Measurements from ENCODE around the gene ELF4.

ELF4 gene

DNA sequence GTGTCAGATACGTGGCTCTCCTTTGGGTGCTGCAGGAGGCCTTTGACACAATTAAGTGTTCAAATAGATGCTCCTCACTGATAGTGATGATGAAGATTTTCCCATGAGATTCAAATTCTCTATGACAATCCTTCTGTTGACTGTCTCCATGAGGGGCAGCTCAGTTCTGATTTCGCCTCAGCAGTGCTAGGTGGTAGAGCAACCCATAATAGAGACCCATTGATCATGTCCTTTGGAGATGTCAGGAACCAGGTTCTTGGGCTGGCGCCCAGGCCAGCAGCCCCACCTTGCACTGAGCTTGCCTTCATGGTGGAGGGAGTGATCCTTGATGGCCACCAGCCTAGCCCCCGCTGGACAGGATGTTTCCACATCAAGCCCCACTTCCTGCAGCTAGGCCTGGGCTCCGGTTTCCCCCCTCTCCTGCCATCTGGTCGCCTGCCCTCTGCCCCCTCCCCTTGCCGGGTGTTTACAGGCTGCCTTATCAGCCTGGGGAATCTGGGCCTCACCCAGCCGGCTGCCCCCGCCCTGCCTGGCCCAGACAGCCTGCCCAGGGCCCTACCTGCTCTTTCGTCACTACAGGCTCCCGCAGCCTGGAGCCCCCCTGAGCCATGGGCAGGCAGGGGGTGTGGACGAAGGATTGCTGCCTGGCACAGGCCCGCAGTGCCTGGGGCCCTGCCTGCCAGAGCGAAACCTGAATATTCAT, 12.6 kb downstream of the ELF4 start:
- Histone ChIP-seq H3K79me2 (ENCODE audit: control insufficient read depth, low read length) (peaks cover 85% of the 10 kb centered on the region), H3K4me3 (ENCODE audit: low read length) (no peak overlapping the region), H3K4me2 (ENCODE audit: low read length) (no peak overlapping the region), H3K9me3 (ENCODE audit: control insufficient read depth, insufficient read depth, low read length) (no peaks in the 10 kb centered on the region), H3K9me2 (replicated peaks; ENCODE audit: control insufficient read depth, low read length) (no peaks in the 10 kb centered on the region), H4K20me1 (ENCODE audit: control insufficient read depth, insufficient read depth, low read depth, low read length) (no peaks in the 10 kb centered on the region), H3K27ac (ENCODE audit: low read depth, low read length) (no peak overlapping the region), H3F3A (ENCODE audit: control insufficient read depth, insufficient read depth) (no peaks in the 10 kb centered on the region), H3K36me3 (ENCODE audit: control insufficient read depth, low read length) (no peaks in the 10 kb centered on the region), H3K27me3 (ENCODE audit: control insufficient read depth, low read length) (no peaks in the 10 kb centered on the region), H3K4me1 (ENCODE audit: control insufficient read depth, low read length) (peaks cover 11% of the 10 kb centered on the region)
- no peak for TF ChIP-seq EZH2phosphoT487 (IDR thresholded peaks at IDR 0.05; ENCODE audit: borderline replicate concordance, low read length)
- TF ChIP-seq, protein P1, sequence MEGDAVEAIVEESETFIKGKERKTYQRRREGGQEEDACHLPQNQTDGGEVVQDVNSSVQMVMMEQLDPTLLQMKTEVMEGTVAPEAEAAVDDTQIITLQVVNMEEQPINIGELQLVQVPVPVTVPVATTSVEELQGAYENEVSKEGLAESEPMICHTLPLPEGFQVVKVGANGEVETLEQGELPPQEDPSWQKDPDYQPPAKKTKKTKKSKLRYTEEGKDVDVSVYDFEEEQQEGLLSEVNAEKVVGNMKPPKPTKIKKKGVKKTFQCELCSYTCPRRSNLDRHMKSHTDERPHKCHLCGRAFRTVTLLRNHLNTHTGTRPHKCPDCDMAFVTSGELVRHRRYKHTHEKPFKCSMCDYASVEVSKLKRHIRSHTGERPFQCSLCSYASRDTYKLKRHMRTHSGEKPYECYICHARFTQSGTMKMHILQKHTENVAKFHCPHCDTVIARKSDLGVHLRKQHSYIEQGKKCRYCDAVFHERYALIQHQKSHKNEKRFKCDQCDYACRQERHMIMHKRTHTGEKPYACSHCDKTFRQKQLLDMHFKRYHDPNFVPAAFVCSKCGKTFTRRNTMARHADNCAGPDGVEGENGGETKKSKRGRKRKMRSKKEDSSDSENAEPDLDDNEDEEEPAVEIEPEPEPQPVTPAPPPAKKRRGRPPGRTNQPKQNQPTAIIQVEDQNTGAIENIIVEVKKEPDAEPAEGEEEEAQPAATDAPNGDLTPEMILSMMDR (IDR thresholded peaks at IDR 0.05; ENCODE audit: low read depth, low read length, poor library complexity, severe bottlenecking), result no peak

DNA sequence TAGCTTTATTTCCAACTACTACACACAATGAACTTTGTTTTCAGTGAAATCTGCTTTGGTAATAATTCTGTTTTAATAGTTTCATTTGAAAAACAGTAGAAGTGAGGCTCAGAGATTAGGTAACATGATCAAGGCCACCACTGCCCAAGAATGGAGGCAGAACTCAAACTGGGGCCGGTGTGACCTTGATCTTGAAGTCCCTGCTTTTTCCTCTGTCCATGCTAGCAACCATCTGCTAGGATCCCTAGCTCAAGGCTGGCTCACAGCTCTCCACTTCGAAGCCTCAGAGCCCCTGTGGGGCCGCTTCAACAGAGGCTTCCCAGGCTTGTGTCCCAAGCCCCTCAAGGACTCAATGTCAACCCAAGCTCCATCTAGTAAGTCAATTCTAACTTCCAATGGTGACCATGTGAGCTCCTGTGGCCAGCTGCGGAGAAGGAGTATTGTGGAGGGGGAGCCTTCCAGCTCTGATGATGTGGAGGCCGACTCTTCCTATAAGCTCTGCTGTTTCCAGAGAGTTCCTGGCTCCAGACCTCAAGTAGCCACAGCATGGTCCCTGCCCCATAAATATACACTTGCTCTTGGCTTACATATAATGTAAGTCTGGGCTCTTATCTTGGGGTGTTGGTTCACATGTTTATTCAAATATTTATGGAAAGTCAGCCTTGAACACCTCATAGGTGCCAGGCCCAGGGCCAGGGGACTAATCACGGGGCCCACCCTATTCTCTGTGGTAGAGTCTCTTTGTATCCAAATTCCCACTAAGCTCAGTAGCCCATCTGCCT, 14.9 kb downstream of the ELF4 start:
- Histone ChIP-seq H3K79me2 (ENCODE audit: control insufficient read depth, low read length) (peaks cover 82% of the 10 kb centered on the region), H3K9me2 (replicated peaks; ENCODE audit: control insufficient read depth, low read length) (no peaks in the 10 kb centered on the region), H4K20me1 (ENCODE audit: control insufficient read depth, insufficient read depth, low read depth, low read length) (no peaks in the 10 kb centered on the region), H3K4me2 (ENCODE audit: low read length) (no peak overlapping the region), H3K4me3 (ENCODE audit: low read length) (no peak overlapping the region), H3K4me1 (ENCODE audit: control insufficient read depth, low read length) (peaks cover 30% of the 10 kb centered on the region), H3K27ac (ENCODE audit: low read depth, low read length) (no peak overlapping the region), H3K36me3 (ENCODE audit: control insufficient read depth, low read length) (no peaks in the 10 kb centered on the region), H3K27me3 (ENCODE audit: control insufficient read depth, low read length) (no peaks in the 10 kb centered on the region), H3K9me3 (ENCODE audit: control insufficient read depth, insufficient read depth, low read length) (no peaks in the 10 kb centered on the region), H3F3A (ENCODE audit: control insufficient read depth, insufficient read depth) (no peaks in the 10 kb centered on the region)
- TF ChIP-seq, protein P1 (IDR thresholded peaks at IDR 0.05; ENCODE audit: low read depth, low read length, poor library complexity, severe bottlenecking), result no peak
- TF ChIP-seq EZH2phosphoT487 (IDR thresholded peaks at IDR 0.05; ENCODE audit: borderline replicate concordance, low read length), result no peak

DNA sequence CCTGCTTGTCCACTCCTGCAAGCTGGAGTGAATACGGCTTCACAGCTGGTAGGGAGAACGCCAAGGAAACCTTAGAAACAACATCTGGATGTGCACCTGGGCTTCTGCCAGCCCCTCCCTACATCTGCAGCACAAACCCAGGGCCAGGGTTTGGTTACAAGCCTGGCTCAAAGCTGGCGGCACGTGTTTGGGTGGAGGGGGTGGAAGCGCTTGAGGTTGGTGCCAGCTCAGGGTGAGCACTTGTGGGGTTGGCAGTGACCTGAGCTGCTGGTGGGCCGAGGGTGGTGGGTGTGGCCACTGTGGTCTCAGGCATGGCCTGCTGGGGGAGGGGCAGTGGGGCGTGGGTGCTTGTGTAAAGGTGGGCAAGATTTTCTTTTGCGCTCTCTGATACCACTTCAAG, 15.6 kb downstream of the ELF4 start:
- Histone ChIP-seq H3K27ac (ENCODE audit: low read depth, low read length) (no peak overlapping the region), H3K79me2 (ENCODE audit: control insufficient read depth, low read length) (peaks cover 78% of the 10 kb centered on the region), H3K36me3 (ENCODE audit: control insufficient read depth, low read length) (no peaks in the 10 kb centered on the region), H4K20me1 (ENCODE audit: control insufficient read depth, insufficient read depth, low read depth, low read length) (no peaks in the 10 kb centered on the region), H3K4me2 (ENCODE audit: low read length) (no peak overlapping the region), H3K4me1 (ENCODE audit: control insufficient read depth, low read length) (peaks cover 34% of the 10 kb centered on the region), H3K4me3 (ENCODE audit: low read length) (no peak overlapping the region), H3F3A (ENCODE audit: control insufficient read depth, insufficient read depth) (no peaks in the 10 kb centered on the region), H3K9me2 (replicated peaks; ENCODE audit: control insufficient read depth, low read length) (no peaks in the 10 kb centered on the region), H3K27me3 (ENCODE audit: control insufficient read depth, low read length) (no peaks in the 10 kb centered on the region), H3K9me3 (ENCODE audit: control insufficient read depth, insufficient read depth, low read length) (no peaks in the 10 kb centered on the region)
- TF ChIP-seq, protein P1 (IDR thresholded peaks at IDR 0.05; ENCODE audit: low read depth, low read length, poor library complexity, severe bottlenecking), result no peak
- no peak for TF ChIP-seq EZH2phosphoT487 (IDR thresholded peaks at IDR 0.05; ENCODE audit: borderline replicate concordance, low read length)

All from DOHH2 (cell line).